Spinal cord (tissue), 10 donors: Measurements from ENCODE around the gene RRP36. TPM values are rescaled to one million over a fixed set of nuclear protein-coding genes. Genes with fewer than 3 reads are reported as not detected.

Experiments used
- DNase-seq, 6 donors: peaks; one replicate each; pipeline versions ENCODE4 v3.0.0 to v3.0.0-alpha.2; 2013 to 2015; ENCODE audit warnings: low spot score in 6 of 6, low read depth in 4 of 6
- H3K27ac ChIP-seq: one replicate; pipeline ENCODE4 v1.5.1; 2013; ENCODE audit warnings: low read depth, low read length, control low read depth
- H3K27me3 ChIP-seq: one replicate; pipeline ENCODE4 v1.6.1; 2013; ENCODE audit warnings: low read length; ENCODE audit not compliant: control insufficient read depth, insufficient read depth
- H3K36me3 ChIP-seq: one replicate; pipeline ENCODE4 v1.6.1; 2013; ENCODE audit warnings: low read length; ENCODE audit not compliant: control insufficient read depth, insufficient read depth
- H3K4me1 ChIP-seq: one replicate; pipeline ENCODE4 v1.6.1; 2013; ENCODE audit warnings: low read length; ENCODE audit not compliant: control insufficient read depth, insufficient read depth
- H3K4me3 ChIP-seq: one replicate; pipeline ENCODE4 v1.5.1; 2013; ENCODE audit warnings: low read depth, low read length, control low read depth
- H3K9me3 ChIP-seq: one replicate; pipeline ENCODE4 v1.6.1; 2013; ENCODE audit warnings: low read length; ENCODE audit not compliant: control insufficient read depth, insufficient read depth
- WGBS: methylation state at CpG from one replicate; pipeline ENCODE4 v1.1.5; 2013; ENCODE audit warnings: missing lambda C conversion rate; ENCODE audit not compliant: insufficient coverage; 5-methylcytosine and 5-hydroxymethylcytosine counted together
- polyA plus RNA-seq, 2 donors: library from polyadenylated mRNA; unstranded; fragments of 120-200 nt; gene quantifications; one replicate each; pipeline ENCODE4 v1.2.1, GENCODE V29; 2013; ENCODE audit not compliant: insufficient read length in 2 of 2
- total RNA-seq, 2 donors: library from RNA; depleted of rRNA in 1 of 2; stranded (reverse); fragments of 120-200 nt in 1 of 2; fragments of >200 nt in 1 of 2; gene quantifications; one replicate each; pipeline versions ENCODE4 v1.2.3 to v1.2.4, GENCODE V29; 2013 to 2014
- donor health status: healthy.

RRP36 gene
- total and polyA plus RNA-seq, 4 donors = 51.8 to 74.4 (median 71.5) TPM

- no peak for DNase-seq
- no peak overlapping the region for H3K4me3 ChIP-seq
- no peaks in the 10 kb centered on the region for H3K9me3 ChIP-seq
- 97% methylated on average over 11 of the region's 11 CpGs for WGBS
- H3K4me1 ChIP-seq = no peaks in the 10 kb centered on the region
- peaks cover 93% of the 10 kb centered on the region for H3K36me3 ChIP-seq
- no peak overlapping the region for H3K27ac ChIP-seq
- no peaks in the 10 kb centered on the region for H3K27me3 ChIP-seq
Observed at GRCh38 chr6:43045371-43045930, 24.0 kb downstream of the RRP36 start.

- Histone ChIP-seq H3K27me3 (no peaks in the 10 kb centered on the region), H3K9me3 (no peaks in the 10 kb centered on the region), H3K4me3 (no peak overlapping the region), H3K4me1 (peaks cover 17% of the 10 kb centered on the region), H3K27ac (no peak overlapping the region), H3K36me3 (peaks cover 86% of the 10 kb centered on the region)
- WGBS = 89% methylated on average over 7 of the region's 7 CpGs
- DNase-seq = no peak
Observed at GRCh38 chr6:43047998-43048397, 26.6 kb downstream of the RRP36 start.

GRCh38 chr6:43050981-43051380 is 29.6 kb downstream of the RRP36 start:
- Histone ChIP-seq H3K4me1 (peaks cover 35% of the 10 kb centered on the region), H3K36me3 (peaks cover 69% of the 10 kb centered on the region), H3K9me3 (no peaks in the 10 kb centered on the region), H3K27me3 (no peaks in the 10 kb centered on the region), H3K27ac (no peak overlapping the region), H3K4me3 (no peak overlapping the region)
- no peak for DNase-seq
- WGBS = 97% methylated on average over 16 of the region's 17 CpGs

- H3K4me3 ChIP-seq = no peak overlapping the region
- peak overlapping the region; percentile 91 for H3K27ac ChIP-seq
- H3K4me1 ChIP-seq = peaks cover 35% of the 10 kb centered on the region
- no peaks in the 10 kb centered on the region for H3K27me3 ChIP-seq
- peaks cover 65% of the 10 kb centered on the region for H3K36me3 ChIP-seq
- DNase-seq = no peak
- H3K9me3 ChIP-seq = no peaks in the 10 kb centered on the region
- WGBS = 88% methylated on average over 19 of the region's 19 CpGs
Observed at GRCh38 chr6:43052225-43052841, 30.9 kb downstream of the RRP36 start.

- no peaks in the 10 kb centered on the region for H3K9me3 ChIP-seq
- no peaks in the 10 kb centered on the region for H3K27me3 ChIP-seq
- H3K4me1 ChIP-seq = peaks cover 35% of the 10 kb centered on the region
- peak overlapping the region; percentile 91 for H3K27ac ChIP-seq
- whole genome bisulfite sequencing = 18% methylated on average over 22 of the region's 22 CpGs
- H3K4me3 ChIP-seq = peak overlapping the region; percentile 80
- peaks cover 62% of the 10 kb centered on the region for H3K36me3 ChIP-seq
- DNase-seq = peak in 1 of 6 donors; percentile 40
Observed at GRCh38 chr6:43052842-43053544, 31.6 kb downstream of the RRP36 start.

- H3K36me3 ChIP-seq = peaks cover 55% of the 10 kb centered on the region
- WGBS = under 1% methylated on average over 38 of the region's 45 CpGs
- peak; percentile 67 to 97 (median 76) for DNase-seq
Observed at GRCh38 chr6:43053545-43054205, 32.3 kb downstream of the RRP36 start, which contains the start of gene CUL7. Gene CUL7 (minus strand): TSS chr6:43053851. CDS start chr6:43052788, 1,063 bp downstream.

GRCh38 chr6:43054206-43054943 is 33.0 kb downstream of the RRP36 start:
- peak overlapping the region; percentile 91 for H3K27ac ChIP-seq
- H3K9me3 ChIP-seq = no peaks in the 10 kb centered on the region
- peaks cover 53% of the 10 kb centered on the region for H3K36me3 ChIP-seq
- no peaks in the 10 kb centered on the region for H3K27me3 ChIP-seq
- H3K4me3 ChIP-seq = peak overlapping the region; percentile 80
- no peak for DNase-seq
- WGBS = 52% methylated on average over 14 of the region's 17 CpGs
- peaks cover 35% of the 10 kb centered on the region for H3K4me1 ChIP-seq

More at GRCh38 chr6:43053545-43054205, 32.3 kb downstream of the RRP36 start, which contains the start of gene CUL7:
- peaks cover 35% of the 10 kb centered on the region for H3K4me1 ChIP-seq
- no peaks in the 10 kb centered on the region for H3K27me3 ChIP-seq
- peak within 1 kb of the TSS; percentile 80 for H3K4me3 ChIP-seq
- H3K9me3 ChIP-seq = no peaks in the 10 kb centered on the region
- H3K27ac ChIP-seq = peak within 1 kb of the TSS; percentile 91

- H3K9me3 ChIP-seq = no peaks in the 10 kb centered on the region
- H3K36me3 ChIP-seq = peaks cover 37% of the 10 kb centered on the region
- H3K4me1 ChIP-seq = peaks cover 38% of the 10 kb centered on the region
- WGBS = 91% methylated on average over 7 of the region's 8 CpGs
- H3K4me3 ChIP-seq = no peak overlapping the region
- H3K27ac ChIP-seq = no peak overlapping the region
- no peaks in the 10 kb centered on the region for H3K27me3 ChIP-seq
- DNase-seq = no peak
Observed at GRCh38 chr6:43055966-43056365, 34.5 kb downstream of the RRP36 start.

- no peak for DNase-seq
- WGBS = no CpG with 5 or more reads among the region's 1 CpG
- Histone ChIP-seq H3K36me3 (peaks cover 48% of the 10 kb centered on the region), H3K4me1 (peaks cover 24% of the 10 kb centered on the region), H3K9me3 (no peaks in the 10 kb centered on the region), H3K27me3 (no peaks in the 10 kb centered on the region), H3K27ac (no peak overlapping the region), H3K4me3 (peak overlapping the region; percentile 99)
Observed at GRCh38 chr6:43058531-43058930, 37.1 kb downstream of the RRP36 start.
